ENCODE results near the gene SMIM24. TPM values are rescaled to one million over a fixed set of nuclear protein-coding genes. Genes with fewer than 3 reads are reported as not detected.
"Not testable (repeated sequence)": the region's sequence is repeated elsewhere in the genome, so short reads cannot be mapped to it uniquely, and the experiment has no call there.

Gene SMIM24
- total RNA-seq, 1 experiment from 2014 or later = 0.89 TPM

GRCh38 chr19:3433313-3433712, 47.0 kb downstream of the SMIM24 start:
- Histone ChIP-seq H3K4me2 (ENCODE audit: low read depth, low read length, poor library complexity, severe bottlenecking) (no peak overlapping the region), H3K36me3 (ENCODE audit: insufficient read depth, low read length) (no peaks in the 10 kb centered on the region), H2AFZ (ENCODE audit: low read length) (no peak overlapping the region), H3K4me1 (ENCODE audit: low read length) (peaks cover 15% of the 10 kb centered on the region), H3K79me2 (ENCODE audit: low read length) (no peaks in the 10 kb centered on the region), H3K9me2 (replicated peaks; ENCODE audit: insufficient read depth, low read length) (no peaks in the 10 kb centered on the region), H3K4me3 (ENCODE audit: low read length) (no peak overlapping the region), H3K27ac (ENCODE audit: low read length) (no peak overlapping the region), H3K9me3 (ENCODE audit: low read length) (no peaks in the 10 kb centered on the region), H4K20me1 (ENCODE audit: insufficient read depth, low read depth, low read length) (no peaks in the 10 kb centered on the region), H3K9ac (ENCODE audit: low read length) (no peak overlapping the region), H3K27me3 (ENCODE audit: low read length) (no peaks in the 10 kb centered on the region)
- DNase-seq = no peak

GRCh38 chr19:3431760-3432397, 48.4 kb downstream of the SMIM24 start:
- H3K27me3 ChIP-seq (ENCODE audit: low read length) = no peaks in the 10 kb centered on the region
- no peak overlapping the region for H2AFZ ChIP-seq (ENCODE audit: low read length)
- H3K4me2 ChIP-seq (ENCODE audit: low read depth, low read length, poor library complexity, severe bottlenecking) = no peak overlapping the region
- H3K4me3 ChIP-seq (ENCODE audit: low read length) = no peak overlapping the region
- H3K79me2 ChIP-seq (ENCODE audit: low read length) = no peaks in the 10 kb centered on the region
- no peak for DNase-seq
- H3K9ac ChIP-seq (ENCODE audit: low read length) = no peak overlapping the region
- H3K36me3 ChIP-seq (ENCODE audit: insufficient read depth, low read length) = no peaks in the 10 kb centered on the region
- H3K9me2 ChIP-seq (replicated peaks; ENCODE audit: insufficient read depth, low read length) = no peaks in the 10 kb centered on the region
- H3K27ac ChIP-seq (ENCODE audit: low read length) = no peak overlapping the region
- H3K4me1 ChIP-seq (ENCODE audit: low read length) = peaks cover 15% of the 10 kb centered on the region
- H3K9me3 ChIP-seq (ENCODE audit: low read length) = no peaks in the 10 kb centered on the region
- H4K20me1 ChIP-seq (ENCODE audit: insufficient read depth, low read depth, low read length) = no peaks in the 10 kb centered on the region

- not testable (repeated sequence) for H3K27ac ChIP-seq (ENCODE audit: low read length); H3K27me3 ChIP-seq (ENCODE audit: low read length); H3K79me2 ChIP-seq (ENCODE audit: low read length); DNase-seq; H3K4me2 ChIP-seq (ENCODE audit: low read depth, low read length, poor library complexity, severe bottlenecking); H3K4me3 ChIP-seq (ENCODE audit: low read length); H3K36me3 ChIP-seq (ENCODE audit: insufficient read depth, low read length); H3K9me2 ChIP-seq (replicated peaks; ENCODE audit: insufficient read depth, low read length); H4K20me1 ChIP-seq (ENCODE audit: insufficient read depth, low read depth, low read length); H3K9ac ChIP-seq (ENCODE audit: low read length); H2AFZ ChIP-seq (ENCODE audit: low read length); H3K9me3 ChIP-seq (ENCODE audit: low read length)
- peaks cover 11% of the 10 kb centered on the region for H3K4me1 ChIP-seq (ENCODE audit: low read length)
Measured at GRCh38 chr19:3430366-3430680, 50.0 kb downstream of the SMIM24 start.

- Histone ChIP-seq H2AFZ (ENCODE audit: low read length) (no peak overlapping the region), H3K4me3 (ENCODE audit: low read length) (no peak overlapping the region), H3K27me3 (ENCODE audit: low read length) (no peaks in the 10 kb centered on the region), H3K27ac (ENCODE audit: low read length) (no peak overlapping the region), H3K9ac (ENCODE audit: low read length) (no peak overlapping the region), H3K9me3 (ENCODE audit: low read length) (no peaks in the 10 kb centered on the region), H3K79me2 (ENCODE audit: low read length) (no peaks in the 10 kb centered on the region), H3K9me2 (replicated peaks; ENCODE audit: insufficient read depth, low read length) (no peaks in the 10 kb centered on the region), H3K36me3 (ENCODE audit: insufficient read depth, low read length) (no peaks in the 10 kb centered on the region), H3K4me1 (ENCODE audit: low read length) (peaks cover 4% of the 10 kb centered on the region), H4K20me1 (ENCODE audit: insufficient read depth, low read depth, low read length) (no peaks in the 10 kb centered on the region), H3K4me2 (ENCODE audit: low read depth, low read length, poor library complexity, severe bottlenecking) (no peak overlapping the region)
- DNase-seq = no peak
Measured at GRCh38 chr19:3426433-3426832, 53.9 kb downstream of the SMIM24 start.

Small RNA genes lying within 50 kb of the gene (small RNA-seq; reads per million reads assigned to genes)
- not detected for gene RF00212

Other genes with a start within 250 kb of the SMIM24 start
- gene NFIC, start 113.9 kb downstream of the SMIM24 start, total RNA-seq (2014; rRNA removed; shearing (Covaris generic); ENCODE audit: low replicate concordance) = 0.82 and 4.4 TPM in 2 replicates
- gene SMIM44, start 2.9 kb upstream of the SMIM24 start, total RNA-seq (2014; rRNA removed; shearing (Covaris generic); ENCODE audit: low replicate concordance) = not detected in 2 replicates
- 0.89 and 10.4 TPM in 2 replicates for gene DOHH, start 20.1 kb upstream of the SMIM24 start, total RNA-seq (2014; rRNA removed; shearing (Covaris generic); ENCODE audit: low replicate concordance)
- 22.8 and 41.6 TPM in 2 replicates for gene FZR1, start 25.8 kb upstream of the SMIM24 start, total RNA-seq (2014; rRNA removed; shearing (Covaris generic); ENCODE audit: low replicate concordance)
- gene TEKTIP1, start 58.6 kb upstream of the SMIM24 start, total RNA-seq (2014; rRNA removed; shearing (Covaris generic); ENCODE audit: low replicate concordance) = 0.29 TPM in 1 of 2 replicates, not detected in the other
- 34.5 and 102 TPM in 2 replicates for gene MFSD12, start 77.1 kb upstream of the SMIM24 start, total RNA-seq (2014; rRNA removed; shearing (Covaris generic); ENCODE audit: low replicate concordance)
- gene HMG20B, start 92.4 kb upstream of the SMIM24 start, total RNA-seq (2014; rRNA removed; shearing (Covaris generic); ENCODE audit: low replicate concordance) = 53.7 and 127 TPM in 2 replicates
- not detected in 2 replicates for gene GIPC3, start 105.0 kb upstream of the SMIM24 start, total RNA-seq (2014; rRNA removed; shearing (Covaris generic); ENCODE audit: low replicate concordance)
- 0.15 and 0.22 TPM in 2 replicates for gene TBXA2R, start 126.3 kb upstream of the SMIM24 start, total RNA-seq (2014; rRNA removed; shearing (Covaris generic); ENCODE audit: low replicate concordance)
- gene CACTIN, start 146.3 kb upstream of the SMIM24 start, total RNA-seq (2014; rRNA removed; shearing (Covaris generic); ENCODE audit: low replicate concordance) = 9.5 and 24.8 TPM in 2 replicates
- gene PIP5K1C, start 219.9 kb upstream of the SMIM24 start, total RNA-seq (2014; rRNA removed; shearing (Covaris generic); ENCODE audit: low replicate concordance) = 4.2 and 4.4 TPM in 2 replicates
- gene TJP3, start 227.9 kb upstream of the SMIM24 start, total RNA-seq (2014; rRNA removed; shearing (Covaris generic); ENCODE audit: low replicate concordance) = not detected in 2 replicates

Data from Karpas-422 (cell line).